Measurements from ENCODE around the gene VMP1. TPM values are rescaled to one million over a fixed set of nuclear protein-coding genes. Genes with fewer than 3 reads are reported as not detected.
"Not testable (repeated sequence)": the region's sequence is repeated elsewhere in the genome, so short reads cannot be mapped to it uniquely, and the experiment has no call there.

Gene VMP1
- total RNA-seq, 1 donor from 2014 or later: 65.0 TPM

DNA sequence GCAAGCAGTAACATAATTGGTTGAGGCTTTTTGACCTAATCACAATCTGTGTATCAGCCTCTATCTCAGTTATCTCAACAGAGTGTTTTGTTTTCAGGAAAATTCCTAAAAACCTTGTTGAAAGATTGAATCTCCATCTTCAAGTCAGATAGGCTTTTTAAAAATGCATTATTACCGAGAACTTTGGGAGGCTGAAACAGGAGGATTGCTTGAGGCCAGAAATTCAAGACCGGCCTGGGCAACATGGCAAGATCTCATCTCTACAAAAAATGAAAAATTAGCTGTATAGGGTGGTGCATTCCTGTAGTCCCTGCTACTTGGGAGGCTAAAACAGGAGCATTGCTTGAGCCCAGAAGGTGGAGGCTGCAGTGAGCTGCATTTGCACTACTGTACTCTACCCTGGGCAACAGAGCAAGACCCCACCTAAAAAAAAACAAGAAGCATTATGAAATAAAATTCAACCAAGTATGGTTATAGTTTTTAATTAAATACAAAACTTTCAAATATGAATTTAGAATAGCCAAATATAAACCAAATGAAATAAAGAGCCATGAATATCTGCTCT lies 68.4 kb downstream of the VMP1 start:
- ATAC-seq (no peak), DNase-seq (ENCODE audit: low spot score) (no peak)

DNA sequence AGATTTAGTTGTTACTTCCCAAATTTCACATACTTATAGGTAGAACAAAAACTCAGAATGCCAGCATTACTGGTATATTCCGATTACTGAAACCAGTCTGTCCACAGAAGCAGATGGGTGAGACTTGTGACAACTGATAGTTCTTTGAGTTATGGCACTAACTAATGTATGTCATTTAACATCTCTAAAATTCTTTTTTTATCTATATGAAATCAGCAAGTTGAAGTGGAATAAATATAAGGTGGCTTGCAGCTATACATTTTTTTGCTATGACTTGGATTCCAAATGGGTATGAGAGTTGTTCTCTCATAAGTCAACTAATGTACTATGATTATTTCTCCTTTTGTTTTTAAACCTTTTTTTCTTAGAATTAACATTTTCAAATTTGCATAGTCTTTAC lies 69.1 kb downstream of the VMP1 start:
- DNase-seq (ENCODE audit: low spot score) (no peak), ATAC-seq (no peak)

DNA sequence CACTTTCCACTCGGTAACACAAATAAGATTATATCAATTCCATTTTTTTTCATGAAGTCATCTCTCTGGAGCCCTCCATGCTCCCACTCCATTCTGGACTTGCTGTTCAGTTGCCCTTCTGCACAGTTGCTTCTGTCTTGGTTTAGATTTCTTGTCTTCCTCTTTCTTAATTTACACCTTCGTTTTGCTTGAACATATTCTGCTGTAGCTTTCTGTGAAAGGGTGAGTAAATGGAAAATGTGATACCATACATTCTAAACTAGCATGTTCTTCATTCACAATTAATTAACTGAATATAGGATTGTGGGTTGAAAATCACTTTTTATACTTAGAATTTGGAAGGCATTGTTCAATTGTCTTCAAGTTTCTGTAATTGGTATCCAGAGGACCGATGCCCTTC lies 69.6 kb downstream of the VMP1 start:
- DNase-seq (ENCODE audit: low spot score) (no peak), ATAC-seq (no peak)

DNA sequence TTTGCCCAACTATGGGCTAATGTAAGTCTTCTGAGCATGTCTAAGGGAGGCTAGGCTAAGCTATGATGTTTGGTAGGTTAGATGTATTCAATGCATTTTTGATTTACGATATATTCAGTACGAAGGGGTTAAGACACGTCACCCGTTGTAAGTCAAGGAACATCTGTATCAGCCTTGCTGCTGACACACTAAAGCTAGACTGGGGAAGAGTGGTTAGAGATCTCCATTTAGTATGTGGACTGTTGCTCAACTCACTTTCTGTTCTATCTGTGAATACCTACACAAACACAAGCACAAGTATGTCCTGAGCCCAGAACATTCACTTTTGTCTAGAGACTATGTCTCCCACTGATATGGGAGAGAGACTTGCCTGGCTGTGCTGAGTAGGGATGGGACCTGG lies 71.5 kb downstream of the VMP1 start:
- DNase-seq (ENCODE audit: low spot score): no peak
- peak; percentile 18 for ATAC-seq

DNA sequence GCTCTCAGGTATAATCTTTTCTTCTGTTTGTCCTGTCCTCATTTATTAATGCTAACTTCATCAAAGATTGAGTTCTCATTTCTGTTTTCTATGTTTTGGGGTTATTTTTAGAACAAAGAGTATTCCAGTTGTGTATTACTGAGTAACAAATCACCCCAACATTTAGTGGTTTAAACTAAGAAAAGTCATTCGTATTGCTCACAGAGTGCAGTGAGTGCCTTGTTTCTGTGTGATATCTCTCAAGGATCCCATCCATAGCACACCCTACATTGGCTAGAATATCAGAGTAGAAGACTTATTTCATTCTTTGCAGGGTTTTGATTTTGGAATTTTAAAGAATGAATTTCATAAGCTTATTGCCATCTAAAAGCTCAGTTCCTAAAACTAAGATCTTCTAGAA lies 72.1 kb downstream of the VMP1 start:
- no peak for ATAC-seq
- no peak for DNase-seq (ENCODE audit: low spot score)

DNA sequence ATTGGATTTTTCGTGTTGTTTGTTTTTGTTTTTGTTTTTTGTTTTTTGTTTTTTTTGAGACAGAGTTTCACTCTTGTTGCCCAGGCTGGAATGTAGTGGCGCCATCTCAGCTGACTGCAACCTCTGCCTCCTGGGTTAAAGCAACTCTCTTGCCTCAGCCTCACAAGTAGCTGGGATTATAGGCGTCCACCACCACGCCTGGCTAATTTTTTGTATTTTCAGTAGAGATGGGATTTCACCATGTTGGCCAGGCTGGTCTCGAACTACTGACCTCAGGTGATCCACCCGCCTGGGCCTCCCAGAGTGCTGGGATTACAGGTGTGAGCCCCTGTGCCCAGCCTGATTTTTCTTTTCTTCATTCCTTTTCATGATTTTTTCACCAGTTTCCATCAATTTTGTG lies 73.1 kb downstream of the VMP1 start:
- DNase-seq (ENCODE audit: low spot score); ATAC-seq: not testable (repeated sequence)

DNA sequence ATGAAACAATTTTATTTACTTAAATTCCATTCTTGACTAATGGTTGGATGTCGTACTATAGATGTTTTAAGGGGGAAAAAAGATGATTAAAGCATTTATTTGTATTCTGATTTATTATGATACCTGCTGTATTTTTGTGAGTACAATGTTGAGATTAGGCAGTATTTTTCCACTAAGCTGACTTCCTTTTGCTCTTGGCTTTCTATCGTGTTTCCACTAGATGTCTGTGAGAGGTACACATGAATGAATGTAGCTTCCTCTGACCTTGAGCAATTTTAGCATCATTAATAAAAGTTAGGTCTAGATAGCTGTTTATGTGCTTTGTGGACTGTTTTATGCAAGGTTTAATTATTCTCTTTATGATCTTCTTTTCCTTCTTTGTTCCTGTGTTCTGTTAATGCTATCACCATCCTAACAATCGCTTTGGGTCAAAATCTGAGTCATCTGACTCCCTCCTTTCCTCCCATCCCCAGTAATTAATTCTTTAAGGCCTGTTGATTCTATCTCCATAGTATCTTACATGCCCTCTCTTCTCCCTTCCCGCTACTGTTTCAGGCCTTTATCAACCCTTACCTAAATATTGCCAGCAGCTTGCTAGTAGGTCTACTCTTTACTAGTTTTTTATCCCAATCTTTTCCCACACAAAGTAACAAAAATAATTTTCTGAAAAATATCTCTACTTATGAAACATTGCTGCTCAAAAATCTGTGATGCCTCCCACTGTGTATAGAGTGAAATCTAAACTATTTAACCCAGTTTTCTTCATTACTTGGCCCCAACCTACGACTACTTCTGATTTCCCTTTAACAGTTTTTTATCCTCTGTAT lies 76.0 kb downstream of the VMP1 start:
- DNase-seq (ENCODE audit: low spot score): no peak
- ATAC-seq: peak; percentile 23

DNA sequence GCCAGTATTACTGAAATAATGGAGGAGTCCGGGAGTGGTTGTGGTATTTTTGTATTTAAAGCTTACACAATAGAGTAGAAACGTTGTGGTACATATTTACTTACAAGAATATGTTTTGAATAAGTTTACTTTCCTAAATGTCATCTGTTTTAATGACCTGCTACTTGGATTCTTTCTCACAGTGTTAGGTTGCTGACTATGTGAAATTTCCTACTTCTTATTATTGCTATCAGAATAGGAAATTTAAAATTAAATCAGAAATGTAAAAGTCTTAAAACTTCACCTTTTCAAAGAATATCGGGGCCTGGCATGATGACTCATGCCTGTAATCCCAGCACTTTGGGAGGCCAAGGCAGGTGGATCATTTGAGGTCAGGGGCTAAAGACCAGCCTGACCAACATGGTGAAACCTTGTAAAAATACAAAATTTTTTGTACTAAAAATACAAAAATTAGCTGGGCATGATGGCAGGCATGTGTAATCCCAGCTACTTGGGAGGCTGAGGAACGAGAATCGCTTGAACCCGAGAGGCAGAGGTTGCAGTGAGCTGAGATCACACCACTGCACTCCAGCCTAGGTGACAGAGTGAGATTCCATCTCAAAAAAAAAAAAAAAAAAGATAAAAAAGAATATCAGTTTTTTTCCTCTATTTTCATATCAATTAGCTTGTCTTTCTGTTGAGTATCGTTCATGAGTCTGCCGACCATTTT lies 77.8 kb downstream of the VMP1 start:
- ATAC-seq (no peak), DNase-seq (ENCODE audit: low spot score) (no peak)

DNA sequence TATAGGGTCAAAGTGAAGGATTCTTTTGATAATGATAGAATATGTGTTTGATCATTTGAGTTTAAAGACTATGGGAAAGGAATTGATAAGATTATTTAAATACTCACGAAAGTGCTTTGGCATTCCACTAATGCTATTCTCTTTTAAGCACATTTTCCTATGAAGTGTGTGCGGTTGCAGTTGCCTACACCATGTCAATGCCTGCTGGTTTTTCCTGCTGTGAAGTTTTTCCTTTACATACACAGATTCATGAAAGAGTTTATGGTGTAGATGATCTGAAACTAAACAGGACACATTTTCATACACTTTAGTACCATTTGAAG lies 78.7 kb downstream of the VMP1 start:
- no peak for ATAC-seq
- DNase-seq (ENCODE audit: low spot score): no peak

DNA sequence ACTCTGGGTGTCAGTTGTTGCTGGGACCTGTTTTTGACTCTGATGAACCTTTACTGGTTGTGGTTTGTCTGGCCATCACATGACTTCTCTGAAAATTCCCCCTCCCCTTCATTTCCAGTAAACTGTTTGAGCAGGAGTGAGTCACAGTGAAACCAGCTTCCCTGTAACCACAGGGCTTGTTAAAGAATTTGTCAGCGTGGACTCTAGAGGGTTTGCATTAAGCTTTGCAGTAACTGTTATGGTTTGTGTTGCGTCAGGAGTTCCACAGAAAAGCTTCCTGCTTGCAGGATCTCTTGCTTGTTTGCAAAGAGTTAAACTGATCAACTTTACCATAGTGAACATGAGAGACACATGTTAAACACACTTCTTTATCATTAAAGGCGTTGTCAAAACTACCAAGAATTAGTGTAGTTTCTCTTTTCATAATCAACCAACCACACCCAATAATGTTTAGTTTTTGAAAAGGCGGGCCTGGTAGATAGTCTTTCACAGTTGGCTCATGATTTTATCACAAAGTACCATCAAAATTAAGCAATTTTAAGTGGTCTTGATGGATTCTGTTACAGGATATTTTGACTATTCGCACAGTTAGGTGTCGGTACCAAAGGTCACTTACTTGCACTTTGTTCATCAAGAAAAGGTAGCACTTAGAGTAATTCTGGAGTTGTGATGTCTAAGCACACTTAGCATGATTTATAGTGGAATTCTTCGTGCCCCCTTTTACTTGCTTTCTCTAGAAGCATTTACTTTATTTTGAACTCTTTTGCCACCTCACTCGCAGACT lies 79.3 kb downstream of the VMP1 start:
- no peak for DNase-seq (ENCODE audit: low spot score)
- peak; percentile 69 for ATAC-seq

DNA sequence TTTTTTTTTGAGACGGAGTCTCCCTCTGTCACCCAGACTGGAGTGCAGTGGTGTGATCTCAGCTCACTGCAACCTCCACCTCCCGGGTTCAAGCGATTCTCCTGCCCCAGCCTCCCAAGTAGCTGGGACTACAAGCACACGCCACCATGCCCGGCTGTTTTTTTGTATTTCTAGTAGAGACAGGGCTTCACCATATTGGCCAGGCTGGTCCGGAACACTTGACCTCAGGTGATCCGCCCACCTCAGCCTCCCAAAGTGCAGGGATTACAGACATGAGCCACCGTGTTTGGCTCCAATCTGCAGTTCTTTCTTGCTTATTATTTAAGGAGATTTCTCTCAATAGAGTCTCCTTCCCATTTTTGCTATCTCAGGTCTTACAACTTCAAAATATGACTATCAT lies 82.4 kb downstream of the VMP1 start:
- not testable (repeated sequence) for ATAC-seq; DNase-seq (ENCODE audit: low spot score)

DNA sequence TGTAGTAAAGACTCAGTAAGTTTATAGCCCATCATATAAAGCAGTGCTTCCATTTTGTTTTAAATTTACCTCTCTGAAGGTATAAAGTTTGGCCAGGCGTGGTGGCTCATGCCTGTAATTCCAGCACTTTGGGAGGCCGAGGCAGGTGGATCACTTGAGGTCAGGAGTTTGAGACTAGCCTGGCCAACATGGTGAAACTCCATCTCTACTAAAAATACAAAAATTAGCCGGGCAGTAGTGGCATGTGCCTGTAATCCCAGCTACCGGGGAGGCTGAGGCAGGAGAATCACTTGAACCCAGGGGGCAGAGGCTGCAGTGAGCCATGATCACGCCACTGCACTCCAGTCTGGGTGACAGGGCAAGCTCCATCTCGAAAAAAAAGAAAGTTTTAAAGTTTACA lies 83.0 kb downstream of the VMP1 start:
- not testable (repeated sequence) for DNase-seq (ENCODE audit: low spot score); ATAC-seq

DNA sequence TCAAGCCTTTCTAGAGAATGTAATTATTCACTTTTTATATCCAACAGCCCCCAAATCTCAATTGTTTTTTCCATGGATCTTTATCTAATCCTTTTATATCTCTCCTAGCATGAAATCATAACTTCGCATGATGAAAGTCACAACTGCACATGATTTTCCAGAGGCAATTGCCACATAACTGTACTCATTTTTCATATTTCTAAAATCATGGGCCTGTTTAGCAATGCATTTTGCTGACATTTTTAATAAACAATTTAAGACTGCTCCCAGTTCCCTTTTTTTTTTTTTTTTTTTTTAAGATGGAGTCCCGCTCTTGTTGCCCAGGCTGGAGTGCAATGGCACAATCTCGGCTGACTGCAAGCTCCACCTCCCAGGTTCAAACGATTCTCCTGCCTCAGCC lies 83.5 kb downstream of the VMP1 start:
- DNase-seq (ENCODE audit: low spot score): no peak
- no peak for ATAC-seq

DNA sequence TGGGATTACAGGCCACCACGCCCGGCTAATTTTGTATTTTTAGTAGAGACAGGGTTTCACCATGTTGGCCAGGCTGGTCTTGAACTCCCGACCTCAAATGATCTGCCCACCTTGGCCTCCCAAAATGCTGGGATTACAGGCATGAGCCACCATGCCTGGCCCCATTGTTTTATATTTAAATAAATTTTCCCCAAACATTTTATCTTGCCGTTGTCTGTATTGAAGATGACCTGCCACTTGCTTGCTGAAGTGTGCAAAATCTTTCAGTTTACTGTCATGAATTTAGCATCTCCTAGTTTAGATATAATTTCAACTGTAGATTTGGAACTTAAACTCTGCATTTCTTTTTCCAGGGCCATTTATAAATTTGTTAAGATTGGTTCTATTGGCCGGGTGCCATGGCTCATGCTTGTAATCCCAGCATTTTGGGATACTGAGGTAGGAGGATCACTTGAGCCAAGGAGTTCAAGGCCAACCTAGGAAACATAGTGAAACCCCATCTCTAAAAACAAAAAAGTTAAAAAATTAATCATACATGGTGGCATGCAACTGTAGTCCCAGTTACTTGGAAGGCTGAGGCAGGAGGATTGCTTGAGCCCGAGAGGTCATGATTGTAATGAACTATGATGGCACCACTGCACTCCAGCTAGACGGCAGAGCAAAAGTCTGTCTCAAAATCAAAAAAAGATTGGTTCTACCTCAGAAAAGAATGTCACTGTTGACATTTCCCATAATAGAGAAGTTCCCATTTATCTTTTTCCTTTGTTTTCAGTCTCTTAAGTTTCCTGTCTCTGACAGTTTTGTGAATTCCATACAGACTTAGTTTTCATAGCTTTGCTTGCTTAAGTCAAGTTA lies 84.4 kb downstream of the VMP1 start:
- DNase-seq (ENCODE audit: low spot score): no peak
- ATAC-seq: no peak

DNA sequence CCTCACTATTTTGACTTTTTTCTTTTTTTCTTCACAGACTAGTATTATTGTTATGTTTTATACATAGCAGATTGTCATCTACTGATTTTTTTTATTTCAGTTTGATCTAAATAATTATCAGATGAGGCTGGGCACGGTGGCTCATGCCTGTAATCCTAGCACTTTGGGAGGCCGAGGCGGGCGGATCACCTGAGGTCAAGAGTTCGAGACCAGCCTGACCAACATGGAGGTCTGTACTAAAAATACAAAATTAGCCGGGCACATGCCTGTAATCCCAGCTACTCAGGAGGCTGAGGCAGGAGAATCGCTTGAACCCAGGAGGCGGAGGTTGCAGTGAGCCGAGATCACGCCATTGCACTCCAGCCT lies 85.0 kb downstream of the VMP1 start:
- not testable (repeated sequence) for ATAC-seq; DNase-seq (ENCODE audit: low spot score)

DNA sequence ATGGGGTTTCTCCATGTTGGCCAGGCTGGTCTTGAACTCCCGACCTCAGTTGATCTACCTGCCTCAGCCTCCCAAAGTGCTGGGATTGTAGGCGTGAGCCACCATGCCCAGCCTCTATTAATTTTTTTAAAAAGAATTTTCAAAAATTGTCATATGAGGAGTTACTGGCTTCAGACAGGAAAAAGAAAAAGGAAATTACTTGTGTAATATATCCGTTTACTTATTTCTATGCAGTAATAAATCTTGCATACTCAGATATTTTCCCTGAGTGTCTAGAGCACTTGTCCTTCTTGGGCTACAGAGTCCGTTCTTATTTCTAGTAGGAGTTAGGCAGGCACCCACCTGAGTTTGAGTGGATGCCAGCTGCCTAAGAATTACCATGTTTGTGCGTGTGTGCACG lies 85.8 kb downstream of the VMP1 start:
- no peak for ATAC-seq

DNA sequence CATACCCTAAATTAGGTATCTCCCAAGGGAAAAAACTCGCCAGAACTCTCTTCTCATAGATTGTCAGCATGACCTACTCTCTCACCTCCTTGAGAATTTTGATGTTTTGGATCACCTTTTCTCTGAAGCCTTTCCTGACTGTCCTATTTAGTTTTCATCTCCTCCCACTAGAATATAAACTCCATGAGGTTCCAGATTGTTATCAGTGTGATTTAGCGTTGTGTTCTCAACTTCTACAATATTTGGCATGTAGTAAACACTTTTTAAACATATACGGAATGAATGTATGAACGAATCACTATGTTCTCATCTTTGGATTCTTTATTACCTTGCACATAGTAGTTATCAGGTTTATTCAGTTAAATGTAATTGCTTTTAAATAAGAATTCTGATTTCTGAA lies 88.7 kb downstream of the VMP1 start:
- ATAC-seq (no peak), DNase-seq (ENCODE audit: low spot score) (no peak)

More for the DNA sequence above, 85.8 kb downstream of the VMP1 start:
- DNase-seq (ENCODE audit: low spot score): no peak

DNA sequence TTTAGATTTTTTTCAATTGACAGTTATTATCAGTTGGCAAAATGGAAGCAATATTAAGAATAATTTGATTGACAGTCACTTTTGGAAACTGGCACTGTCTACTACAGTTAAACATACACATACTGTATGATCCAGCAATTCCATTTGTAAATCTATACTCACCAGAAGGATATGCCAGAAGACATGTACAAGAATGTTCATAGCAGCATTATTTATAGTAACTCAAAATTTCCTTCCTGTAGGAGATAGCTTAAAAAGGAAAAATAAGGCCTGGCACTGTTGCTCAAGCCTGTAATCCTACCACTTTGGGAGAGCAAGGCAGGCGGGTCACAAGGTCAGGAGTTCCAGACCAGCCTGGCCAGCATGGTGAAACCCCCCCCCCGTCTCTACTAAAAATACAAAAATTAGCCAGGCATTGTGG lies 89.3 kb downstream of the VMP1 start:
- ATAC-seq: no peak
- DNase-seq (ENCODE audit: low spot score): no peak

DNA sequence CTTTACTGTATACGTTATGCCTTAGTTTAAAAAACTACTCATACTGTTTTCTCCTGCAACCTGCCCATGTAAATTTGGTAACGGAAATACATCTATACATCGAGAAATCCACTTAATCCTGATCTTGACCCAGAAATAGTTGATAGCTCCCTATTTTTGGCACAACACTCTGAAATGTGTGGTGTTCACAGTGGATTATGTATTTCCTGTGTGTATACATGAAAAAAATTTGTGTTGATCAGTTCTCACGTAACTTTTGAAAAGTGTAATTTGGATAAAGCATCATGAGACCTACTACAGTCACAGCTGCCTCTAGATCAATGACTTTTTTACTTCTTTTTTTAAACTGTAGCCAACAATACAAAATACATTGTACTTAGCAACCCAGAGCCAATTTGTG lies 90.7 kb downstream of the VMP1 start:
- no peak for DNase-seq (ENCODE audit: low spot score)
- no peak for ATAC-seq

DNA sequence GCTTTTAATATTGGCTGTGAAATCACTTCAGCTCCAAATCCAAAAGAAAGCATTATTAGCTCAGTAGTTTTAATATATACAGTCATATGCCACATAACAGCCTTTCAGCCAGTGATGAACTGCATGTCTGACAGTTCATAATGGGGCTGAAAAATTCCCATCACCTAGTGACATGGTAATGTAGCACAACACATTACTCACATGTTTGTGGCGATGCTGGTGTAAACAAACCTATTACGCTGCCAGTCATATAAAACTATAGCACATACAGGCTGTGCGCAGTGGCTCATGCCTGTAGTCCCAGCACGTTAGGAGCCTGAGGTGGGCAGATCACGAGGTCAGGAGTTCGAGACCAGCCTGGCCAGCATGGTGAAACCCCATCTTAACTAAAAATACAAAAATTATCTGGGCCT lies 93.1 kb downstream of the VMP1 start:
- ATAC-seq (no peak), DNase-seq (ENCODE audit: low spot score) (no peak)

DNA sequence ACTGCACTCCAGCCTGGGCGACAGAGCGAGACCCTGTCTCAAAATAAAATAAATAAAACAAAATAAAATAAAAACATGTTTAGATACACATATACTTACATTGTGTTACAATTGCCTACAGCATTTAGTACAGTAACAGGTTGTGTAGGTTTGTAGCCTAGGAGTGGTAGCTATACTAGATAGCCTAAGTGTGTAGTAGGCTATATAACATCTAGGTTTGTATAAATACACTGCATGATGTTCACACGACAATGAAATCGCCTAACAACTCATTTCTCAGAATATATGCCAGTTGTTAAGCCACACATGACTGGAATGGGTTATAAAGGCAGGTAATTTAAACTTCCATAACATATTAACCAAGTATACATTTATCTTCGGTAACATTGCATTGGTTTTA lies 94.7 kb downstream of the VMP1 start:
- ATAC-seq: no peak
- DNase-seq (ENCODE audit: low spot score): no peak

Data from left lobe of liver (tissue), 2 donors.